K562 (cell line): ENCODE data around the gene MAN1B1. TPM values are rescaled to one million over a fixed set of nuclear protein-coding genes. Genes with fewer than 3 reads are reported as not detected.

Experiments used
- BCL6 ChIP-seq: fragments of 250-450 bp; sonication (Bioruptor Pico); IDR thresholded peaks from 2 replicates; pipeline ENCODE4 v1.4.0; 2020
- DNMT1 ChIP-seq: fragments of 450-650 bp; IDR thresholded peaks from 2 replicates; pipeline ENCODE4 v1.6.1; 2016; ENCODE audit warnings: antibody characterized with exemption, mild to moderate bottlenecking
- ETV6 ChIP-seq, 3 experiments: fragments of 150-350 bp in 1 of 3; sonication (generic) in 1 of 3; formaldehyde crosslinking in 1 of 3; IDR thresholded peaks; 2 replicates each; pipeline versions ENCODE4 v1.6.1 to v1.8.0; 2014 to 2022; ENCODE audit warnings: borderline replicate concordance in 2 of 3, low read depth in 2 of 3, antibody characterized with exemption in 1 of 3, low read length in 1 of 3, mild to moderate bottlenecking in 1 of 3, missing genetic modification reagents in 1 of 3
- HMG20A ChIP-seq: fragments of 450-650 bp; formaldehyde crosslinking; conservative IDR thresholded peaks from 2 replicates; pipeline ENCODE4 v1.4.0; 2020; ENCODE audit warnings: mild to moderate bottlenecking, mixed read lengths
- IRF2 ChIP-seq: sonication (generic); formaldehyde crosslinking; IDR thresholded peaks from 2 replicates; pipeline ENCODE4 v1.8.1; 2022; ENCODE audit warnings: mild to moderate bottlenecking, missing genetic modification reagents
- MCM7 ChIP-seq, 2 experiments: fragments of 450-650 bp; IDR thresholded peaks; 2 replicates each; pipeline ENCODE4 v1.6.1; 2016 to 2018
- SAP30 ChIP-seq: fragments of 200-600 bp; sonication (generic); IDR thresholded peaks from 2 replicates; pipeline ENCODE4 v1.6.1; 2012; ENCODE audit warnings: borderline replicate concordance, low read depth, mild to moderate bottlenecking, moderate library complexity, low read length, control low read depth, inconsistent platforms; ENCODE audit not compliant: insufficient read depth, poor library complexity, severe bottlenecking
- STAT5A ChIP-seq: IDR thresholded peaks from 2 replicates; pipeline ENCODE4 v1.6.1; 2012; ENCODE audit warnings: low read length, inconsistent platforms, borderline replicate concordance
- TEAD2 ChIP-seq: fragments of 450-650 bp; IDR thresholded peaks from 2 replicates; pipeline ENCODE4 v1.6.1; 2016; ENCODE audit warnings: missing genetic modification characterization, control low read depth, missing compliant biosample characterization
- TRIM24 ChIP-seq, 2 experiments: fragments of 450-650 bp; IDR thresholded peaks; 2 replicates each; pipeline ENCODE4 v1.6.1; 2016
- ZFX ChIP-seq: sonication (generic); formaldehyde crosslinking; IDR thresholded peaks from 2 replicates; pipeline ENCODE4 v1.8.0; 2022; ENCODE audit warnings: mild to moderate bottlenecking, missing genetic modification reagents, moderate library complexity
- ZNF57 ChIP-seq: fragments of 450-650 bp; formaldehyde crosslinking; IDR thresholded peaks from 2 replicates; pipeline ENCODE4 v1.4.0; 2020; ENCODE audit warnings: mild to moderate bottlenecking, moderate library complexity
- ZNF778 ChIP-seq: fragments of 450-650 bp; formaldehyde crosslinking; IDR thresholded peaks from 2 replicates; pipeline ENCODE4 v1.4.0; 2020; ENCODE audit warnings: mild to moderate bottlenecking, moderate library complexity
- polyA plus RNA-seq, 8 experiments: library from polyadenylated mRNA; depleted of rRNA in 4 of 8; stranded (reverse) in 5 of 8; unstranded in 3 of 8; fragments of >200 nt; fragmentation: Nextera tagmentation in 2 of 8; fragmentation: Illumina TruSeq in 1 of 8; extraction: Ambion mirVana in 2 of 8; extraction: Trizol in 1 of 8; gene quantifications; 2 replicates each; pipeline versions ENCODE4 v1.2.1 to v1.2.3, GENCODE V29; 2011 to 2014; ENCODE audit warnings: inconsistent platforms in 1 of 8, missing spikeins in 1 of 8
- total RNA-seq, 7 experiments: library from RNA; depleted of rRNA in 6 of 7; stranded (reverse); fragments of >200 nt in 6 of 7; fragmentation: Illumina TruSeq in 2 of 7; extraction: Trizol in 2 of 7; gene quantifications; 2 replicates each; pipeline versions ENCODE4 v1.2.1 to v1.2.3, GENCODE V29; 2011 to 2021; ENCODE audit warnings: low replicate concordance in 1 of 7
- TF ChIP-seq, protein P1 (sequence below): fragments of 450-650 bp; IDR thresholded peaks from 2 replicates; pipeline ENCODE4 v1.7.1; 2018; ENCODE audit warnings: mild to moderate bottlenecking, low read depth; ENCODE audit not compliant: partially characterized antibody
- TF ChIP-seq, protein P2 (sequence below), 2 experiments: fragments of 450-650 bp in 1 of 2; sonication (generic) in 1 of 2; formaldehyde crosslinking in 1 of 2; IDR thresholded peaks; 2 replicates each; pipeline versions ENCODE4 v1.7.1 to v1.9.0; 2016 to 2022; ENCODE audit warnings: inconsistent platforms in 1 of 2, mild to moderate bottlenecking in 1 of 2, missing genetic modification reagents in 1 of 2

The MAN1B1 gene
- total and polyA plus RNA-seq, 9 of the 15 experiments (the other 6 are each of a cell fraction or from before 2014, with no cell fraction given) = 0.55 to 36.6 (median 27.3) TPM

- TF ChIP-seq, protein P1, sequence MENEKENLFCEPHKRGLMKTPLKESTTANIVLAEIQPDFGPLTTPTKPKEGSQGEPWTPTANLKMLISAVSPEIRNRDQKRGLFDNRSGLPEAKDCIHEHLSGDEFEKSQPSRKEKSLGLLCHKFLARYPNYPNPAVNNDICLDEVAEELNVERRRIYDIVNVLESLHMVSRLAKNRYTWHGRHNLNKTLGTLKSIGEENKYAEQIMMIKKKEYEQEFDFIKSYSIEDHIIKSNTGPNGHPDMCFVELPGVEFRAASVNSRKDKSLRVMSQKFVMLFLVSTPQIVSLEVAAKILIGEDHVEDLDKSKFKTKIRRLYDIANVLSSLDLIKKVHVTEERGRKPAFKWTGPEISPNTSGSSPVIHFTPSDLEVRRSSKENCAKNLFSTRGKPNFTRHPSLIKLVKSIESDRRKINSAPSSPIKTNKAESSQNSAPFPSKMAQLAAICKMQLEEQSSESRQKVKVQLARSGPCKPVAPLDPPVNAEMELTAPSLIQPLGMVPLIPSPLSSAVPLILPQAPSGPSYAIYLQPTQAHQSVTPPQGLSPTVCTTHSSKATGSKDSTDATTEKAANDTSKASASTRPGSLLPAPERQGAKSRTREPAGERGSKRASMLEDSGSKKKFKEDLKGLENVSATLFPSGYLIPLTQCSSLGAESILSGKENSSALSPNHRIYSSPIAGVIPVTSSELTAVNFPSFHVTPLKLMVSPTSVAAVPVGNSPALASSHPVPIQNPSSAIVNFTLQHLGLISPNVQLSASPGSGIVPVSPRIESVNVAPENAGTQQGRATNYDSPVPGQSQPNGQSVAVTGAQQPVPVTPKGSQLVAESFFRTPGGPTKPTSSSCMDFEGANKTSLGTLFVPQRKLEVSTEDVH = no peak
- TF ChIP-seq IRF2 (no peak), BCL6 (CRISPR knock-in tag) (no peak), TEAD2 (tag) (no peak), SAP30 (peak; percentile 84), ETV6 (IDR thresholded peaks at IDR 0.05; ENCODE audit: borderline replicate concordance in 1 of 2, low read depth in 2 of 2, low read length in 1 of 2) (no peak), ETV6 (CRISPR knock-in tag; IDR thresholded peaks at IDR 0.05; ENCODE audit: borderline replicate concordance) (no peak), TRIM24 (IDR thresholded peaks at IDR 0.05) (no peak), ZNF778 (no peak), STAT5A (no peak), ZFX (CRISPR knock-in tag) (peak; percentile 48; the same call in 1 of the 2 replicates), DNMT1 (no peak), MCM7 (IDR thresholded peaks at IDR 0.05) (no peak), HMG20A (CRISPR knock-in tag) (no peak), ZNF57 (CRISPR knock-in tag) (no peak)
- TF ChIP-seq, protein P2, sequence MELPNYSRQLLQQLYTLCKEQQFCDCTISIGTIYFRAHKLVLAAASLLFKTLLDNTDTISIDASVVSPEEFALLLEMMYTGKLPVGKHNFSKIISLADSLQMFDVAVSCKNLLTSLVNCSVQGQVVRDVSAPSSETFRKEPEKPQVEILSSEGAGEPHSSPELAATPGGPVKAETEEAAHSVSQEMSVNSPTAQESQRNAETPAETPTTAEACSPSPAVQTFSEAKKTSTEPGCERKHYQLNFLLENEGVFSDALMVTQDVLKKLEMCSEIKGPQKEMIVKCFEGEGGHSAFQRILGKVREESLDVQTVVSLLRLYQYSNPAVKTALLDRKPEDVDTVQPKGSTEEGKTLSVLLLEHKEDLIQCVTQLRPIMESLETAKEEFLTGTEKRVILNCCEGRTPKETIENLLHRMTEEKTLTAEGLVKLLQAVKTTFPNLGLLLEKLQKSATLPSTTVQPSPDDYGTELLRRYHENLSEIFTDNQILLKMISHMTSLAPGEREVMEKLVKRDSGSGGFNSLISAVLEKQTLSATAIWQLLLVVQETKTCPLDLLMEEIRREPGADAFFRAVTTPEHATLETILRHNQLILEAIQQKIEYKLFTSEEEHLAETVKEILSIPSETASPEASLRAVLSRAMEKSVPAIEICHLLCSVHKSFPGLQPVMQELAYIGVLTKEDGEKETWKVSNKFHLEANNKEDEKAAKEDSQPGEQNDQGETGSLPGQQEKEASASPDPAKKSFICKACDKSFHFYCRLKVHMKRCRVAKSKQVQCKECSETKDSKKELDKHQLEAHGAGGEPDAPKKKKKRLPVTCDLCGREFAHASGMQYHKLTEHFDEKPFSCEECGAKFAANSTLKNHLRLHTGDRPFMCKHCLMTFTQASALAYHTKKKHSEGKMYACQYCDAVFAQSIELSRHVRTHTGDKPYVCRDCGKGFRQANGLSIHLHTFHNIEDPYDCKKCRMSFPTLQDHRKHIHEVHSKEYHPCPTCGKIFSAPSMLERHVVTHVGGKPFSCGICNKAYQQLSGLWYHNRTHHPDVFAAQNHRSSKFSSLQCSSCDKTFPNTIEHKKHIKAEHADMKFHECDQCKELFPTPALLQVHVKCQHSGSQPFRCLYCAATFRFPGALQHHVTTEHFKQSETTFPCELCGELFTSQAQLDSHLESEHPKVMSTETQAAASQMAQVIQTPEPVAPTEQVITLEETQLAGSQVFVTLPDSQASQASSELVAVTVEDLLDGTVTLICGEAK (IDR thresholded peaks at IDR 0.05) = 0 out of 2 replicates have a peak, but pooled peaks have one; percentile 17
- TF ChIP-seq, protein P2 (CRISPR knock-in tag; IDR thresholded peaks at IDR 0.05) = no peak
Observed at GRCh38 chr9:137114613-137115393, 28.0 kb downstream of the MAN1B1 start, which contains the start of gene DPP7 (continued).
